ENCODE results near the gene GLDC. TPM values are rescaled to one million over a fixed set of nuclear protein-coding genes. Genes with fewer than 3 reads are reported as not detected.
"Not testable (repeated sequence)": the region's sequence is repeated elsewhere in the genome, so short reads cannot be mapped to it uniquely, and the experiment has no call there.

GLDC gene
- total RNA-seq, 1 experiment from 2014 or later, result 66.8 TPM

GRCh38 chr9:6553866-6554265, 91.7 kb downstream of the GLDC start:
- no peak for DNase-seq
- H3K36me3 ChIP-seq (replicated peaks; ENCODE audit: control insufficient read depth, insufficient read depth, low read length), result peaks cover 27% of the 10 kb centered on the region
- H3K4me3 ChIP-seq (ENCODE audit: insufficient read depth, low read depth, low read length), result no peak overlapping the region
- no peaks in the 10 kb centered on the region for H3K27me3 ChIP-seq (ENCODE audit: control insufficient read depth, insufficient read depth, low read length)

GRCh38 chr9:6552498-6553121, 92.9 kb downstream of the GLDC start:
- DNase-seq, result no peak
- Histone ChIP-seq H3K36me3 (replicated peaks; ENCODE audit: control insufficient read depth, insufficient read depth, low read length) (peaks cover 23% of the 10 kb centered on the region), H3K4me3 (ENCODE audit: insufficient read depth, low read depth, low read length) (no peak overlapping the region), H3K27me3 (ENCODE audit: control insufficient read depth, insufficient read depth, low read length) (no peaks in the 10 kb centered on the region)

GRCh38 chr9:6552033-6552432, 93.5 kb downstream of the GLDC start:
- Histone ChIP-seq H3K36me3 (replicated peaks; ENCODE audit: control insufficient read depth, insufficient read depth, low read length) (peaks cover 26% of the 10 kb centered on the region), H3K27me3 (ENCODE audit: control insufficient read depth, insufficient read depth, low read length) (no peaks in the 10 kb centered on the region), H3K4me3 (ENCODE audit: insufficient read depth, low read depth, low read length) (no peak overlapping the region)
- DNase-seq, result peak; percentile 49

- DNase-seq, result no peak
- H3K4me3 ChIP-seq (ENCODE audit: insufficient read depth, low read depth, low read length), result no peak overlapping the region
- no peaks in the 10 kb centered on the region for H3K27me3 ChIP-seq (ENCODE audit: control insufficient read depth, insufficient read depth, low read length)
- peaks cover 24% of the 10 kb centered on the region for H3K36me3 ChIP-seq (replicated peaks; ENCODE audit: control insufficient read depth, insufficient read depth, low read length)
These were observed 94.4 kb downstream of the GLDC start for GRCh38 chr9:6551136-6551535.

DNA sequence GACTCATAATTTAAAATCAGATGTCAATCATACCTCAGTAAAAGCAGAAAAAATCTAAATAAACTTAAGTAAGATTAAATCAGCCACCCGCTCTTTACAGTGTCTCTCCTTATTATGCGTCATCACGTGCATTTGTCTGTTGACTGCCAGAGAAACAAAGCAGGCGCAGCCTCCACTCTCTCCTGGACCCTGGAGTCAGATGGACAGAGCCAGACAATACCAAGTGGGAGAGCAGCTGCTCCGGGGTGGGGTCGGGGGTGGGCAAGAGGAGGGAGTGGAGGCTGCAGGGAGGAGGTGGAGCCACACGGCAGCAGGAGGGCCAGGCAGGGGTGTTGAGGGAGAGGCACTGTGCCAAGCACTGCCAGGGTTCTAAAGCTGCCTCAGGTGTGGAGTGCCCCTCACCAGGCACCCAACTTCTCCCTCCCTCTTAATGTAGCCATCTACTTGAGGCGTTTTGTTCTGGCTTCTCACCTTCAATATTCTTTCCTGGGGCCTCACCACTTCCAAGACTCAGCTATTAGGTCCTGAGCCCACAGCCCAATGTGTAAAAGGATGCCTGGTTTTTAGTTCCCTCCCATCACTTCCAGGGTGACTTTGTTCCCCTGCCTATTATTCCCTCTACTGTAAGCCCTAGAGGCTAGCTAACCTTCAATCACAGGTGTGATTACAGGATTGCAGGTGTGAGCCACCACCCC, 96.3 kb downstream of the GLDC start:
- H3K36me3 ChIP-seq (replicated peaks; ENCODE audit: control insufficient read depth, insufficient read depth, low read length), result peaks cover 20% of the 10 kb centered on the region
- H3K27me3 ChIP-seq (ENCODE audit: control insufficient read depth, insufficient read depth, low read length), result no peaks in the 10 kb centered on the region
- no peak overlapping the region for H3K4me3 ChIP-seq (ENCODE audit: insufficient read depth, low read depth, low read length)
- DNase-seq, result no peak

- Histone ChIP-seq H3K36me3 (replicated peaks; ENCODE audit: control insufficient read depth, insufficient read depth, low read length) (peaks cover 14% of the 10 kb centered on the region), H3K4me3 (ENCODE audit: insufficient read depth, low read depth, low read length) (no peak overlapping the region), H3K27me3 (ENCODE audit: control insufficient read depth, insufficient read depth, low read length) (no peaks in the 10 kb centered on the region)
- no peak for DNase-seq
These were observed 100.4 kb downstream of the GLDC start for GRCh38 chr9:6545017-6545691.

DNA sequence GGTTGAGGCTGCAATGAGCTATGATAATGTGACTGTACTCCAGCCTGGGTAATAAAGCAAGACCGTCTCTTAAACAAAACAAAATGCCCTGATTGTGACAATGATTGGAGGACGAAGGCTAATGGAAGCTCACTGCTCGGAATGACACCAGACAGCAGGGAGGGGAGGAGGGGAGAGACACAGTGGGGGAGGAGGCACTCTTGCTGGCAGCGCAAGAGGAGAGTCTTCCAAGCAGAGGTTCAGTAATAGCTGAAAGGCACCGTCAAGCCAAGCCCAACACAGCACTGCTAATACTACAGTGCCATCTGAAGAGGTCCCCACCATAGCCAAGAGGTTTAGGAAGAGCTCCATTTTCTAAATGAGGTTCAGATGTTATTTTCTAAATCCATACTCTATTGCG, 102.3 kb downstream of the GLDC start:
- Histone ChIP-seq H3K36me3 (replicated peaks; ENCODE audit: control insufficient read depth, insufficient read depth, low read length) (peaks cover 12% of the 10 kb centered on the region), H3K27me3 (ENCODE audit: control insufficient read depth, insufficient read depth, low read length) (no peaks in the 10 kb centered on the region), H3K4me3 (ENCODE audit: insufficient read depth, low read depth, low read length) (no peak overlapping the region)
- DNase-seq, result no peak

GRCh38 chr9:6542617-6543016, 102.9 kb downstream of the GLDC start:
- not testable (repeated sequence) for H3K4me3 ChIP-seq (ENCODE audit: insufficient read depth, low read depth, low read length); H3K27me3 ChIP-seq (ENCODE audit: control insufficient read depth, insufficient read depth, low read length); DNase-seq
- H3K36me3 ChIP-seq (replicated peaks; ENCODE audit: control insufficient read depth, insufficient read depth, low read length), result peaks cover 12% of the 10 kb centered on the region

DNA sequence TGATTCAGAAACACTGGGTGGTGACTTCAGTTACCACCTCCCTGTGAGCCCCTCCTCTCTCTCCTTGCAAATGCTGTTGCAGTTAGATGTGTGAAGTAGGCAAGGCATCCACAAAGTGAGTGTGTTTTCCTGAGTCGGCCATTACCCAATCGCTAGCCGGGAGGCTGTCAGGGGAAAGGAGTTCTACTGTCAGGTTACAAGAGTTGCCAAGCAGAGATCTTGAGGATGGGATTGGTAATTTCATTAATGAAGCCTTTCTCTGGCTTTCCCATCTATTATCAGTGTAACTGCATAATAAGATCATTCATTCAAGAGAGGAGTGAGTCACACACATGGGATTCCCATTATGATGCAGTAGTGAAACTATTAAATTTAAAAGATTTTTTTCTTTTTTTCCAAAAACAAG, 106.9 kb downstream of the GLDC start:
- Histone ChIP-seq H3K27me3 (ENCODE audit: control insufficient read depth, insufficient read depth, low read length) (no peaks in the 10 kb centered on the region), H3K4me3 (ENCODE audit: insufficient read depth, low read depth, low read length) (no peak overlapping the region), H3K36me3 (replicated peaks; ENCODE audit: control insufficient read depth, insufficient read depth, low read length) (peaks cover 12% of the 10 kb centered on the region)
- no peak for DNase-seq

GRCh38 chr9:6535594-6535993, 109.9 kb downstream of the GLDC start:
- Histone ChIP-seq H3K27me3 (ENCODE audit: control insufficient read depth, insufficient read depth, low read length) (no peaks in the 10 kb centered on the region), H3K36me3 (replicated peaks; ENCODE audit: control insufficient read depth, insufficient read depth, low read length) (peaks cover 11% of the 10 kb centered on the region), H3K4me3 (ENCODE audit: insufficient read depth, low read depth, low read length) (no peak overlapping the region)
- no peak for DNase-seq

- Histone ChIP-seq H3K36me3 (replicated peaks; ENCODE audit: control insufficient read depth, insufficient read depth, low read length) (peaks cover 2% of the 10 kb centered on the region; the same call in 1 of the 2 replicates), H3K4me3 (ENCODE audit: insufficient read depth, low read depth, low read length) (no peak overlapping the region), H3K27me3 (ENCODE audit: control insufficient read depth, insufficient read depth, low read length) (no peaks in the 10 kb centered on the region)
- no peak for DNase-seq
These were observed 120.0 kb downstream of the GLDC start for GRCh38 chr9:6525326-6526045.

- H3K36me3 ChIP-seq (replicated peaks; ENCODE audit: control insufficient read depth, insufficient read depth, low read length), result no peaks in the 10 kb centered on the region
- H3K27me3 ChIP-seq (ENCODE audit: control insufficient read depth, insufficient read depth, low read length), result no peaks in the 10 kb centered on the region
- DNase-seq, result no peak
- no peak overlapping the region for H3K4me3 ChIP-seq (ENCODE audit: insufficient read depth, low read depth, low read length)
These were observed 123.3 kb downstream of the GLDC start for GRCh38 chr9:6522263-6522662.

DNA sequence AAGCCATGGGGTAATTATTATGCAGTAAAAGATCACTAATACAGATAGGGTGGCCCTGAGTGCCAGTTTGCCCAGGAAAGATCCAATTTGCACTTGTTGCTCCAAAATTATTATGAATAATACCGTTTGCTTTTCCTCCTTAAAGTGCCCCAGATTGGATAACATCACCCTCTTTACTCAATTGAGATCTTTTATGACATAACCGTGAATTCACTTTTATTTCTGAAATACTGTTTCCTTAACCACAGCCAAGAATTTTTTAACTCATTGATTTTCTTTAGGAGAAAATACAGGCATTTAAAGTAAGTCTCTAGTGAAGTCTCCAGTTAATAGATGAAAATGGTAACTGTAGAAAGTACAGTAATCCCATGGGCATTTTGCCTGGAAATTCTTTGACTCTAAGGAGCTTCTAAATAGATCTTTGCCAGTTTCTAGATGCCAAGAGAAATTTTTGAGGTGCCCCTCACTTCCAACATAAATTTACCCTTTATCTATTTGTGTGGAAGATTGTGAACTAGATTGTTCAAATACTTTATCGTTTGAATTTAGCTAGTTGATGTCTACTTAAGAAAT, 133.4 kb downstream of the GLDC start:
- Histone ChIP-seq H3K27me3 (ENCODE audit: control insufficient read depth, insufficient read depth, low read length) (no peaks in the 10 kb centered on the region), H3K4me3 (ENCODE audit: insufficient read depth, low read depth, low read length) (no peak overlapping the region), H3K36me3 (replicated peaks; ENCODE audit: control insufficient read depth, insufficient read depth, low read length) (no peaks in the 10 kb centered on the region)
- DNase-seq, result no peak

DNA sequence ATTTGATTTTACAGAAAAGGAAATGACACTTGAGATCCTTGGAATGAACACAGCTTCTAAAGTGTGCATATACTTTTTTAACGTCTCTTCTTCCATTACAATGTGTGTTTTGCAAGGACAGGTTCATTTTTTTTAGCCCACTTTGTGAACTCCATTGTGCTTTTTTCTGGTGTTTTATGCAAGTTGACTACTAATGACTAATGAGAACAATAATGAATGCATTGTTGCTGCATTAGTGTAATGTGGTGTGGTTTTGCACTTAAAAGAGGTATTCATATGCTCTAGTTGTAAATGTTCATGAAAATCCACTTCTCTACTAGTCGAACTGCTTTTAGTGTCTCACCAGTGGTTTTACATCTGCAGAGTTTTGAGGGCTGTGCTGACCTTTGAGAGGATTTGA, 139.0 kb downstream of the GLDC start:
- Histone ChIP-seq H3K36me3 (replicated peaks; ENCODE audit: control insufficient read depth, insufficient read depth, low read length) (no peaks in the 10 kb centered on the region; the same call in none of the 2 replicates), H3K4me3 (ENCODE audit: insufficient read depth, low read depth, low read length) (no peak overlapping the region), H3K27me3 (ENCODE audit: control insufficient read depth, insufficient read depth, low read length) (no peaks in the 10 kb centered on the region)
- no peak for DNase-seq
